NB4 (cell line): ENCODE measurements around the gene ABHD4.

Experiments used
- CTCF ChIP-seq: IDR thresholded peaks from one replicate; pipeline ENCODE4 v1.5.1; 2012; ENCODE audit warnings: low read depth, low read length
- MAX ChIP-seq: IDR thresholded peaks from 2 replicates; pipeline ENCODE4 v1.6.1; 2011; ENCODE audit warnings: low read depth, low read length
- POLR2A ChIP-seq: IDR thresholded peaks from 2 replicates; pipeline ENCODE4 v1.6.1; 2011; ENCODE audit warnings: mild to moderate bottlenecking; ENCODE audit not compliant: insufficient read length; ENCODE audit errors: extremely low read depth

GRCh38 chr14:22566845-22567244, 31.3 kb upstream of the ABHD4 start:
- TF ChIP-seq CTCF (no peak), POLR2A (no peak), MAX (no peak)
